T-helper 2 cell treated with Interferon-gamma antibody and Interleukin-4, amounts not matched to agents 5 μg/mL and 100 μg/mL, for 36 hours (primary cell): ENCODE data around the gene ANKRD45.
A peak's percentile ranks its signal among the peaks of the same experiment; 100 is the strongest.
"Not testable (repeated sequence)": the region's sequence is repeated elsewhere in the genome, so short reads cannot be mapped to it uniquely, and the experiment has no call there.

ENCODE experiments used
- DNase-seq: peaks from one replicate; pipeline ENCODE4 v3.0.0; 2021; ENCODE audit warnings: low spot score
- H3K27ac Mint-ChIP-seq: one replicate; pipeline ENCODE4 v1.8.0; 2021; ENCODE audit warnings: mild to moderate bottlenecking, mixed read lengths
- H3K27me3 Mint-ChIP-seq: one replicate; pipeline ENCODE4 v1.8.0; 2021; ENCODE audit warnings: low read depth, mixed read lengths
- H3K36me3 Mint-ChIP-seq: one replicate; pipeline ENCODE4 v1.8.0; 2021; ENCODE audit warnings: low read depth, mixed read lengths
- H3K4me1 Mint-ChIP-seq: one replicate; pipeline ENCODE4 v1.8.0; 2021; ENCODE audit warnings: low read depth, mixed read lengths
- H3K4me3 Mint-ChIP-seq: one replicate; pipeline ENCODE4 v1.8.0; 2022; ENCODE audit warnings: mild to moderate bottlenecking, moderate library complexity, mixed read lengths
- H3K9me3 Mint-ChIP-seq: one replicate; pipeline ENCODE4 v1.8.0; 2021; ENCODE audit warnings: mixed read lengths

ANKRD45 gene

GRCh38 chr1:173669491-173669941, at the start of gene ANKRD45:
Gene ANKRD45, minus strand, starts transcription at chr1:173669851. Its CDS starts 10,433 bp downstream, at chr1:173659418.
- Mint-ChIP-seq H3K27me3 (peaks cover 33% of the 10 kb centered on the region), H3K4me3 (peak within 1 kb of the TSS; percentile 64), H3K27ac (no peak within 1 kb of the TSS), H3K4me1 (peaks cover 2% of the 10 kb centered on the region), H3K9me3 (no peaks in the 10 kb centered on the region), H3K36me3 (no peaks in the 10 kb centered on the region)
- DNase-seq = no peak

GRCh38 chr1:173717238-173717637, 47.6 kb upstream of the ANKRD45 start:
- peaks cover 30% of the 10 kb centered on the region for H3K4me1 Mint-ChIP-seq
- peak overlapping the region; percentile 41 for H3K4me3 Mint-ChIP-seq
- DNase-seq = no peak
- H3K27me3 Mint-ChIP-seq = peaks cover 4% of the 10 kb centered on the region
- peaks cover 10% of the 10 kb centered on the region for H3K9me3 Mint-ChIP-seq
- no peak overlapping the region for H3K27ac Mint-ChIP-seq
- H3K36me3 Mint-ChIP-seq = peaks cover 31% of the 10 kb centered on the region

GRCh38 chr1:173715538-173715844, 45.8 kb upstream of the ANKRD45 start:
- DNase-seq = no peak
- Mint-ChIP-seq H3K36me3 (peaks cover 16% of the 10 kb centered on the region), H3K9me3 (peaks cover 10% of the 10 kb centered on the region), H3K27ac (peak overlapping the region; percentile 98), H3K27me3 (peaks cover 11% of the 10 kb centered on the region), H3K4me1 (peaks cover 26% of the 10 kb centered on the region), H3K4me3 (peak overlapping the region; percentile 94)

- peaks cover 21% of the 10 kb centered on the region for H3K4me1 Mint-ChIP-seq
- H3K36me3 Mint-ChIP-seq = peaks cover 11% of the 10 kb centered on the region
- H3K4me3 Mint-ChIP-seq = peak within 1 kb of the TSS; percentile 94
- peaks cover 15% of the 10 kb centered on the region for H3K27me3 Mint-ChIP-seq
- H3K9me3 Mint-ChIP-seq = peaks cover 10% of the 10 kb centered on the region
- DNase-seq = peak; percentile 86
- peak within 1 kb of the TSS; percentile 98 for H3K27ac Mint-ChIP-seq
Observed at GRCh38 chr1:173714759-173715537, 45.3 kb upstream of the ANKRD45 start, which contains the start of gene KLHL20. Gene KLHL20, plus strand, starts transcription at chr1:173714981. Its CDS starts 1,063 bp downstream, at chr1:173716044.

GRCh38 chr1:173714441-173714758, 44.7 kb upstream of the ANKRD45 start:
- H3K4me3 Mint-ChIP-seq = peak overlapping the region; percentile 94
- H3K9me3 Mint-ChIP-seq = peaks cover 10% of the 10 kb centered on the region
- H3K36me3 Mint-ChIP-seq = peaks cover 11% of the 10 kb centered on the region
- no peak for DNase-seq
- peak overlapping the region; percentile 98 for H3K27ac Mint-ChIP-seq
- peaks cover 17% of the 10 kb centered on the region for H3K27me3 Mint-ChIP-seq
- peaks cover 21% of the 10 kb centered on the region for H3K4me1 Mint-ChIP-seq

- no peak for DNase-seq
- H3K27ac Mint-ChIP-seq = no peak overlapping the region
- H3K9me3 Mint-ChIP-seq = peaks cover 3% of the 10 kb centered on the region
- no peak overlapping the region for H3K4me3 Mint-ChIP-seq
- H3K4me1 Mint-ChIP-seq = no peaks in the 10 kb centered on the region
- peaks cover 36% of the 10 kb centered on the region for H3K27me3 Mint-ChIP-seq
- no peaks in the 10 kb centered on the region for H3K36me3 Mint-ChIP-seq
Observed at GRCh38 chr1:173708787-173709186, 39.1 kb upstream of the ANKRD45 start.

GRCh38 chr1:173705117-173705516, 35.5 kb upstream of the ANKRD45 start:
- H3K27ac Mint-ChIP-seq = no peak overlapping the region
- H3K4me3 Mint-ChIP-seq = no peak overlapping the region
- no peaks in the 10 kb centered on the region for H3K4me1 Mint-ChIP-seq
- no peak for DNase-seq
- H3K27me3 Mint-ChIP-seq = peaks cover 26% of the 10 kb centered on the region
- no peaks in the 10 kb centered on the region for H3K9me3 Mint-ChIP-seq
- H3K36me3 Mint-ChIP-seq = no peaks in the 10 kb centered on the region

- no peaks in the 10 kb centered on the region for H3K9me3 Mint-ChIP-seq
- peaks cover 31% of the 10 kb centered on the region for H3K27me3 Mint-ChIP-seq
- H3K27ac Mint-ChIP-seq = no peak overlapping the region
- no peaks in the 10 kb centered on the region for H3K36me3 Mint-ChIP-seq
- DNase-seq = no peak
- H3K4me3 Mint-ChIP-seq = no peak overlapping the region
- no peaks in the 10 kb centered on the region for H3K4me1 Mint-ChIP-seq
Observed at GRCh38 chr1:173702736-173703135, 33.1 kb upstream of the ANKRD45 start.

- peaks cover 29% of the 10 kb centered on the region for H3K27me3 Mint-ChIP-seq
- H3K4me1 Mint-ChIP-seq, H3K36me3 Mint-ChIP-seq, H3K4me3 Mint-ChIP-seq, H3K27ac Mint-ChIP-seq, DNase-seq, H3K9me3 Mint-ChIP-seq: not testable (repeated sequence)
Observed at GRCh38 chr1:173701299-173701698, 31.6 kb upstream of the ANKRD45 start.

GRCh38 chr1:173693238-173693637, 23.6 kb upstream of the ANKRD45 start:
- no peak overlapping the region for H3K27ac Mint-ChIP-seq
- peaks cover 14% of the 10 kb centered on the region for H3K27me3 Mint-ChIP-seq
- no peak for DNase-seq
- no peaks in the 10 kb centered on the region for H3K9me3 Mint-ChIP-seq
- H3K4me3 Mint-ChIP-seq = no peak overlapping the region
- H3K4me1 Mint-ChIP-seq = peaks cover 4% of the 10 kb centered on the region
- H3K36me3 Mint-ChIP-seq = no peaks in the 10 kb centered on the region

GRCh38 chr1:173688300-173688699, 18.6 kb upstream of the ANKRD45 start:
- peaks cover 5% of the 10 kb centered on the region for H3K4me1 Mint-ChIP-seq
- no peaks in the 10 kb centered on the region for H3K36me3 Mint-ChIP-seq
- DNase-seq = no peak
- H3K27me3 Mint-ChIP-seq = peaks cover 8% of the 10 kb centered on the region
- no peaks in the 10 kb centered on the region for H3K9me3 Mint-ChIP-seq
- H3K27ac Mint-ChIP-seq = peak overlapping the region; percentile 28
- H3K4me3 Mint-ChIP-seq = no peak overlapping the region

- H3K4me1 Mint-ChIP-seq, H3K27ac Mint-ChIP-seq, H3K9me3 Mint-ChIP-seq, H3K27me3 Mint-ChIP-seq, H3K4me3 Mint-ChIP-seq, H3K36me3 Mint-ChIP-seq, DNase-seq: not testable (repeated sequence)
Observed at GRCh38 chr1:173685121-173685520, 15.5 kb upstream of the ANKRD45 start.

GRCh38 chr1:173683838-173684237, 14.2 kb upstream of the ANKRD45 start:
- not testable (repeated sequence) for DNase-seq, H3K27ac Mint-ChIP-seq, H3K36me3 Mint-ChIP-seq, H3K27me3 Mint-ChIP-seq, H3K4me1 Mint-ChIP-seq, H3K9me3 Mint-ChIP-seq, H3K4me3 Mint-ChIP-seq

GRCh38 chr1:173682184-173682583, 12.5 kb upstream of the ANKRD45 start:
- no peaks in the 10 kb centered on the region for H3K4me1 Mint-ChIP-seq
- no peak overlapping the region for H3K27ac Mint-ChIP-seq
- no peaks in the 10 kb centered on the region for H3K36me3 Mint-ChIP-seq
- DNase-seq = no peak
- H3K9me3 Mint-ChIP-seq = peaks cover 8% of the 10 kb centered on the region
- no peak overlapping the region for H3K4me3 Mint-ChIP-seq
- H3K27me3 Mint-ChIP-seq = peaks cover 7% of the 10 kb centered on the region

- not testable (repeated sequence) for H3K27me3 Mint-ChIP-seq, H3K4me3 Mint-ChIP-seq
Observed at GRCh38 chr1:173680152-173680551, 10.5 kb upstream of the ANKRD45 start.

More at GRCh38 chr1:173680152-173680551, 10.5 kb upstream of the ANKRD45 start:
- H3K36me3 Mint-ChIP-seq, DNase-seq, H3K27ac Mint-ChIP-seq, H3K4me1 Mint-ChIP-seq, H3K9me3 Mint-ChIP-seq: not testable (repeated sequence)
